ENCODE data around the gene TRIM44.
"Not testable (repeated sequence)": the region's sequence is repeated elsewhere in the genome, so short reads cannot be mapped to it uniquely, and the experiment has no call there.

Gene TRIM44

GRCh38 chr11:35712533-35712932 lies 50.0 kb downstream of the TRIM44 start:
- DNase-seq (ENCODE audit: low read depth), result no peak
- no peak for TF ChIP-seq CTCF (conservative IDR thresholded peaks at IDR 0.05; ENCODE audit: control insufficient read depth, insufficient read depth, low read depth, low read length)
- no peak overlapping the region for H3K4me3 ChIP-seq (ENCODE audit: control insufficient read depth, low read depth, low read length)

- no peak overlapping the region for H3K4me3 ChIP-seq (ENCODE audit: control insufficient read depth, low read depth, low read length)
- TF ChIP-seq CTCF (conservative IDR thresholded peaks at IDR 0.05; ENCODE audit: control insufficient read depth, insufficient read depth, low read depth, low read length), result no peak
- peak; percentile 73 for DNase-seq (ENCODE audit: low read depth)
Measured at GRCh38 chr11:35714882-35715627, 52.5 kb downstream of the TRIM44 start.

- not testable (repeated sequence) for H3K4me3 ChIP-seq (ENCODE audit: control insufficient read depth, low read depth, low read length); DNase-seq (ENCODE audit: low read depth)
Measured at GRCh38 chr11:35715677-35716076, 53.1 kb downstream of the TRIM44 start.

GRCh38 chr11:35717043-35717442 lies 54.5 kb downstream of the TRIM44 start:
- TF ChIP-seq CTCF (conservative IDR thresholded peaks at IDR 0.05; ENCODE audit: control insufficient read depth, insufficient read depth, low read depth, low read length), result peak; percentile 4
- H3K4me3 ChIP-seq (ENCODE audit: control insufficient read depth, low read depth, low read length), result no peak overlapping the region
- DNase-seq (ENCODE audit: low read depth), result no peak

DNA sequence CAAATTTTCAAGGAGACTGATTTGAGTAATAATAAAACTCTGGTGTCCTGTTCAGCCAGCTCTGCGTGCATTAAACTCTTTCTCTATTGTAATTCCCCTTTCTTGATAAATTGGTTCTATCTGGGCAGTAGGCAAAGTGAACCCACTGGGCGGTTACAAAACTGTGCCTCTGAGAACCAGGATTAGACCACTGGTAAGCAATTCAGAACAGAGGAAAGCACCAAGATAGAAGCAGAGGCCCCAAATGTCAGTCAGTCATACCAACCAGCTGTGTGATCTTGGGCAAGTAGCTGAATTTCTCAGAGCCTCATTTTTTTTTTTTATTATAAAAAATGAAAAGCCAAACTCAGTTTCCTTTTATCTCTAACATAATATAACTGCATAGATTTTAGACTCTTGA lies 54.9 kb downstream of the TRIM44 start:
- no peak for DNase-seq (ENCODE audit: low read depth)
- no peak for TF ChIP-seq CTCF (conservative IDR thresholded peaks at IDR 0.05; ENCODE audit: control insufficient read depth, insufficient read depth, low read depth, low read length)
- H3K4me3 ChIP-seq (ENCODE audit: control insufficient read depth, low read depth, low read length), result no peak overlapping the region

DNA sequence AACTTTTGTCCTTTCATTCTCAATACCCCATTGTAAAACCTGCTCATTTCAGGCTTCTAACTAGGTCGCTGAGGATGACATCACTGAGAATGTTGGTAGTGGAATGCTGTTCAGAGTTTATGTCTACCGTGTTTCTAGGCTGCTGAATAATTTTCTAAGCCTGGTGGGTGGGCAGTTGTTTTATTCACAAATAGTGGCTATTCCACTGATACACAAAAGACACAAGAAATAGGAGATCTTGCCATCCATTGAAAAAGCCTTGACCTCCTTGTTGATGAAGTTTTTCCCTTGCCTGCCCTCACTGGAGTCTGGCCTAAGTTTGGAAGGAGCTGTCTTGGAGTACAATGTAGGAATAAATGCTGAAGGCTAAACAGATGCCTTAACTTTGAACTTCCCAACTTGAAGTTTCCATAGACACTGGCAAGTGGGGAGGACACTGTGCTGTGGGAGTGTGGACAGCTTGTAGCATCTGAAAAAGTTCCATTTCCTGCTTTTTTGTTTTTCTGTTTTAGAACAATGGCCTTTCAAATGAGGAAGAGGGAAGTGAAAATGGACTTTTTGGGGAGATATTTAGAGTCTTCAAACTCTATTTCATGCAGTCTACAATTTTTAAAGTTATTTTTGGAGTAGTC lies 59.2 kb downstream of the TRIM44 start:
- DNase-seq (ENCODE audit: low read depth), result no peak
- H3K4me3 ChIP-seq (ENCODE audit: control insufficient read depth, low read depth, low read length), result no peak overlapping the region
- TF ChIP-seq CTCF (conservative IDR thresholded peaks at IDR 0.05; ENCODE audit: control insufficient read depth, insufficient read depth, low read depth, low read length), result no peak

GRCh38 chr11:35722641-35723040 lies 60.1 kb downstream of the TRIM44 start:
- TF ChIP-seq CTCF (conservative IDR thresholded peaks at IDR 0.05; ENCODE audit: control insufficient read depth, insufficient read depth, low read depth, low read length), result no peak
- DNase-seq (ENCODE audit: low read depth), result no peak
- H3K4me3 ChIP-seq (ENCODE audit: control insufficient read depth, low read depth, low read length), result no peak overlapping the region
